Erythroblast (primary cell): ENCODE results near the gene PCBP2.

Source experiments
- DNase-seq, 2 experiments: peaks; one replicate each; lab custom pipeline; 2025; lab: John Stamatoyannopoulos, UW
- GATA1 ChIP-seq: IDR thresholded peaks from 2 replicates; pipeline ENCODE4 v1.6.1; 2011; ENCODE audit warnings: low read depth, mild to moderate bottlenecking, control low read depth, low read length, moderate library complexity
- POLR2A ChIP-seq: IDR thresholded peaks from 2 replicates; pipeline ENCODE4 v1.6.1; 2011; ENCODE audit warnings: mild to moderate bottlenecking, low read length

The PCBP2 gene

GRCh38 chr12:53510181-53510812 is 58.4 kb downstream of the PCBP2 start:
- no peak for TF ChIP-seq POLR2A
- TF ChIP-seq GATA1, result no peak
- no peak for DNase-seq

- TF ChIP-seq POLR2A (no peak), GATA1 (no peak)
- DNase-seq, result no peak
These were observed 62.0 kb downstream of the PCBP2 start for GRCh38 chr12:53513712-53514410.

DNA sequence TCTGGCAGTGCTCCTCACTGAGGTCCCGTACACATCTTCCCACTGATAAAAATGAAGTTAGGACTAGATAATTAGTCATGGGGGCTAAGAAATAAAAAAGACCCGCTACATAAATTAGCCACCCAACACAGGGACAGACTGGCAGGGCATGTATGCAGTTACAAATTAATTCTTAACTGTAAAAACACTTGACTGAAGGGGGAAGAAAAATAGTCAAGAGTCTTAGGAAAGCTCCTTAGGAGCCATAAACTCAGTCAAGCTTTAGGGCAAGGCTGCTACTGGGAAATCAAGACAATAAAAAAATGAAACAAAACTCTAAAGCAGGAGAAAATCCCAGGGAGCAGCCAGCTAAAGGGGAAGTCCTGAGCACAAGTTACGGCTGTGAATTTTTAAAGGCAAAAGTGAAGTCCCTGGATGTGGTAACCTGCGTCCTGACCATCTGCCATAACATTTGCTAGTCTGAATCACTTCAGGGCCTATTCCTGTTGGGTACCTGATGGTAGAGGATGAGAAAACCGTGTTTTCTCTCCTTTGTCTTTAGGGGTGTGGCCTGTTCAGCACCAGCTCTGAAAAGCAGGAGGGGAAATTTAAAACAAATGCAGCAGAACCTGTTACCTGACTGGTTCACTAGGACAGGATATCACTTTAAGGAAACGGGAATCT is 62.9 kb downstream of the PCBP2 start:
- TF ChIP-seq GATA1 (no peak), POLR2A (no peak)
- no peak for DNase-seq

DNA sequence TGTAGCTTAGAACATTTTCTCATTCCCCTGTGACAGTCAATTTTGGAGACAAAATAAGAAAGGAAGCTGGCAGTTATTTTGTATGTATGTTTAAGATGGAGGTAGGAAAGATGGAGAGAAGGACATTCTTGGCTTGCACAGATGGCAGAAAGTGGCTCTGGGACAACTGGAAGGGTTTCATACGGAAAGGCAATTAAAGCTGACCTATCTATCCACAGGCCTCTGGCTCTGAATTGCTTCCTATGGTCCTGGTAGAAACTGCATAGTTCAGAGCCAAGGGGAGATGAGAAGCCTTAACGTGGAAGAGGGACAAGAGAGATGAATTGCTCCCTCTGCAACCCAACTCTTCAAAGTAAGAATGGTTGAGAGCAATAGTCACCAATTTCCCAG is 63.4 kb downstream of the PCBP2 start:
- DNase-seq, result no peak
- TF ChIP-seq POLR2A, result no peak
- no peak for TF ChIP-seq GATA1

DNA sequence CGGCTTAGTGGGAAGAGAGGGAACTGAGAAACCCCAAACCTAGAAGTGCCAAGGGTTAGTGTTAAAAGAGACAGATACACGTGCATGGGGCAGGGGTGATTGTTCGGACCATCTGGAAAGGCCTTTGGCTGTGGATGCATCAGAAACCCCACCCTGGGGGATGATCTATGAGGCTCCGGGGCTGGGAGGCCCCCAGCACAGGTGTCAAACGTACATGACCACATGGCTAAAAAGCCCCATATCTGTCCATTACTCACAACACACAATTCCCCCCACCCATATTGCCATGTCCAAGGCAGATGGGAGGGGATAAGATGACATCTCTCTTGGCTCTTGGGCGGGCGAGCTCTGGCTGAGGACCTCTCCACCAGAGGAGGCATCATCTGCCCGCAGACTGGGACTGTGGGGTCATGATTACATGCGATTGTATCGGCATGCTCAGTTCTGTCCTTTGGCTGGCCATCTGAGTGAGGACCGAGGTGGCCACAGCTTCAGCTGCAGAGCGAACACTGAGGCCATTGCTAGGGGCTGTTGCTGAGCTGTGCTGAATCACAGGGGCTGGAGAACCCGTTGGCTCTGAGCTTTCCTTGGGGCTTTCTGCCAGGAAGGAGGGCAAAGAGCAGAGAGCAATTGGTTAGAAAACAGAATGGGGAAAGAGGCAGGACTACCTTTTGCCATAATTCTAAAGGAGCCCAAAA is 65.0 kb downstream of the PCBP2 start:
- DNase-seq, result no peak
- TF ChIP-seq GATA1 (no peak), POLR2A (no peak)

- TF ChIP-seq POLR2A (no peak), GATA1 (no peak)
- no peak for DNase-seq
These were observed 66.5 kb downstream of the PCBP2 start for GRCh38 chr12:53518381-53518780.

- TF ChIP-seq POLR2A (no peak), GATA1 (no peak)
- DNase-seq, result no peak
These were observed 71.2 kb downstream of the PCBP2 start for GRCh38 chr12:53523131-53523530.

DNA sequence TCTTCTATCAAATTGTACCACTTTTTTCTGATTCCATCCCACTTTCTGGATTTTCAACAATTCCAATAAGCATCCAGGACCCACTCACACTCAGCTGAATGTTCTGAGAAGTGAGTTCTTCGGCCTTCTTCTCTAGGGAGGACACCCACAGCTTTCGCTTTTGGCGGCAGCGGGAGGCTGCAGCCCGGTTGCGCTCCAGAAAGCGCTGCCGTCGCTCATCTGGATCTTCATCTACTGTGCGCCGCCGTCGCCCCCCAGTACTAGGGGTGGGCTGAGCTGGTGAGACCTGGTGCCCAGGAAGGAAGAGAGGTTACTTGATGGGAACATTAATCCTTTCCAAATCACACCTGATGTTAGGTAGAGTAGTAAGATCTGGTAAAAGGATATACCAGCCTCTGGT is 72.6 kb downstream of the PCBP2 start:
- TF ChIP-seq GATA1 (no peak), POLR2A (no peak)
- no peak for DNase-seq

GRCh38 chr12:53530061-53530460 is 78.2 kb downstream of the PCBP2 start:
- no peak for DNase-seq
- TF ChIP-seq POLR2A (no peak), GATA1 (no peak)
